Posterior cingulate gyrus (tissue), 11 donors: Measurements from ENCODE around the gene EXOC3L4.
"Not testable (repeated sequence)": the region's sequence is repeated elsewhere in the genome, so short reads cannot be mapped to it uniquely, and the experiment has no call there.

ENCODE experiments used
- DNase-seq, 10 donors: peaks; one replicate each; pipeline versions ENCODE4 v3.0.0 to v3.0.0-alpha.2; 2020 to 2021; ENCODE audit warnings: mixed read lengths in 3 of 10
- intact Hi-C: fragments of 100-400 bp; cut with DNase I; formaldehyde crosslinking; loops from one replicate; pipeline ENCODE4 v1.15.1; 2023

Gene EXOC3L4

GRCh38 chr14:103102689-103103260 lies 8.2 kb downstream of the EXOC3L4 start:
- peak in 1 of 10 donors; percentile 70 for DNase-seq
- intact Hi-C loops, result no loop called here

GRCh38 chr14:103103461-103104388 lies 9.2 kb downstream of the EXOC3L4 start:
- intact Hi-C loops, result loop anchor here (2.0 kb wide), 1 partner anchor 81 kb away; no protein-coding TSS in a partner anchor
- peak in 2 of 10 donors; percentile 72 to 84 for DNase-seq

DNA sequence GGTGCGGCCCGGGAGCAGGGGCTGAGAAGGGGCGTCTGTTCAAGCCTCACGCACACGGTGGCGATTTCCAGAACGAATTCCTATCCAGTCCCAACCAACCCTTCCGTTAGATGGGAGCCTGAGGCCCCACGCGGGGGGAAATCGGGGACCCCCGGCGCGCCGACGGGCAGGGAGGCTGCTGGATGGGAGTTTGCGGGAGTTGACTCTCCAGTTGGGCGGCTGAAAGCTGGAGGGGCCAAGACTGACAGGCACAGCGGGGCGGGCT lies 9.8 kb downstream of the EXOC3L4 start:
- no peak for DNase-seq
- intact Hi-C loops, result loop anchor here (2.0 kb wide), 1 partner anchor 80 kb away; no protein-coding TSS in a partner anchor

DNA sequence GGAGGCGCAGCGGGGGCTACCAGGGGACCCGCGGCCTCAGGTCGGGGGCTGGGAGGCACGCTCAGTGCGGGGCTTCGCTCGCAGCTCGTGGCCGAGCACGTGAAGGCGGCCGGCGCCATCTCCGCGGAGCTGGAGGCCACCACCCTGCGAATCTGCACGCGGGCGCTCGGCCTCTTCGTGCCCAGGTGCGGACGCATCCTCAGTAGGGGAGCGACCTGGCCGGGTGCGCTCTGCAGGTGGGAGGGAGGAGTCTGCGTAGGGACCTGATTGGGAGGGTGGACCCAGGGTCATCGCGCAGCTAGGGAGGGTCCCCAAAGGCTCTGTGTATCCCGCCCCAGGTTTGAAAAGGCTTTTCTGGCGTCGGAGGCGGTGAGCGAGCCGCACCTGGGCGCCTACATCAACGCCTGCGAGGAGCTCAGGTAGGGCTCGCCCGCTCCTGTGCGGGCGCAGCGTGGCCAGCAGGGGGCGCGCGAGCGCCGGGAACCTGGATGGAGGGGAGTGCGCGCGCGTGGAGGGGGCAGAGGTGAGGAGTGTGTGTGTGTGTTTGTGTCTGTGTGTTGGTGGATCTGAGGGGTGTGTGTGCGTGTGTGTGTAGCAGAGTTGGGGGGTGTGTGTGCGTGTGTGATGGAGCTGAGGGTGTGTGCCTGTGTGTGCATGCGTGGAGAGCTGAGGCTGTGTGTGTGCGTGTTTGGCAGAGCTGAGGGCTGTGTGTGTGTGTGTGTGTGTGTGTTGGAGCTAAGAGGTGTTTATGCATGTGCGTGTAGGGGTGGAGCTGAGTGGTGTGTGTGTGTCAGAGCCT lies 10.3 kb downstream of the EXOC3L4 start:
- DNase-seq, result peak in 9 of 10 donors; percentile 49 to 94 (median 69)
- intact Hi-C loops, result loop anchor here (1.0 to 2.0 kb wide), 2 partner anchors 80 to 188 kb away; no protein-coding TSS in a partner anchor

DNA sequence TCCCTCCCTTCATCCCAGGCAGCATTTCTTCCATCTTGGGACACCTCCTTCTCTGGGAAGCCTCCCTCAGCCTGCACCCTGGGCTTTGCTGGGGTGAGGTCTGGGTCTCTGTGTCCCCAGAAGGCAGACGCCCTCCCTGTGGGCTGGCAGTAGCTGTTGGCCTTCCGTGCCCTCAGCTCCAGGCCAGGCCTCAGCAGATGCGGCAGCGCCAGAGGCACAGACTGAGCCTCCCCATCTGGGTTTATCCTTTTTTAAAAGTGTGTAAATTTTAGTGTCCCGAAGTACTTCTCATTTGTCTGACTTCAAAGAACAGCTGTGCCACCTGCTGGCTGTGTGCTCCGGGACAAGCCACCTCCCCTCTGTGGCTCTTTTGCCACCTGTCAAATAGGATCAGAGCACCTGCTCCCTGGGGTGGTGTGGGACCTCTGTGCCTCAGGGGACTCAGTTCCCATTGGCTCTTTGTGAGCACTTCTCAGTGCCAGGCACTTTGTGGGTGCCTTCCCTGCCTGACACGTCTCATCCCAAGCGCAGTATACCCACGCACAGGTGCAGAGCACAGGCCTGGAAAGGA lies 11.1 kb downstream of the EXOC3L4 start:
- intact Hi-C loops, result loop anchor here (1.0 to 2.0 kb wide), 2 partner anchors 79 to 188 kb away; no protein-coding TSS in a partner anchor
- DNase-seq, result peak in 1 of 10 donors; percentile 59

DNA sequence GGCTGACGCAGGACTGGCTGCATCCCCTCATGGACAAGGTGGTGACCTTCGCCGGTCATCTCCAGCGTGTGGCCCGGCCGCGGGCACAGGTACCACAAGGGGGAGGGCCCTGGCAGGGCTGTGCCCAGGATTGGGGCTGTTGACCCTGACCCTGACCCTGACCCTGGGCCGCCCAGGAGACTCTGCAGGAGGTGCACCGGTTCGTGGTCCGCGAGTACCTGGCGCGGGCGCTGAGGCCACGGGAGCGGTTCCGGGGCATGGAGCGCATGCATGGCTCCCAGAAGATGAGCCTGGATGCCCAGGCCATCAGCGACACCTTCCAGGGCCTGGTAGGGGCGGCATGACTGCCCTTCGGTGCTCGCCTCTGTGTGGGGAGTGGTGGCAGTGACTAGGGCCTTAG lies 12.9 kb downstream of the EXOC3L4 start:
- intact Hi-C loops, result no loop called here
- DNase-seq, result no peak

DNA sequence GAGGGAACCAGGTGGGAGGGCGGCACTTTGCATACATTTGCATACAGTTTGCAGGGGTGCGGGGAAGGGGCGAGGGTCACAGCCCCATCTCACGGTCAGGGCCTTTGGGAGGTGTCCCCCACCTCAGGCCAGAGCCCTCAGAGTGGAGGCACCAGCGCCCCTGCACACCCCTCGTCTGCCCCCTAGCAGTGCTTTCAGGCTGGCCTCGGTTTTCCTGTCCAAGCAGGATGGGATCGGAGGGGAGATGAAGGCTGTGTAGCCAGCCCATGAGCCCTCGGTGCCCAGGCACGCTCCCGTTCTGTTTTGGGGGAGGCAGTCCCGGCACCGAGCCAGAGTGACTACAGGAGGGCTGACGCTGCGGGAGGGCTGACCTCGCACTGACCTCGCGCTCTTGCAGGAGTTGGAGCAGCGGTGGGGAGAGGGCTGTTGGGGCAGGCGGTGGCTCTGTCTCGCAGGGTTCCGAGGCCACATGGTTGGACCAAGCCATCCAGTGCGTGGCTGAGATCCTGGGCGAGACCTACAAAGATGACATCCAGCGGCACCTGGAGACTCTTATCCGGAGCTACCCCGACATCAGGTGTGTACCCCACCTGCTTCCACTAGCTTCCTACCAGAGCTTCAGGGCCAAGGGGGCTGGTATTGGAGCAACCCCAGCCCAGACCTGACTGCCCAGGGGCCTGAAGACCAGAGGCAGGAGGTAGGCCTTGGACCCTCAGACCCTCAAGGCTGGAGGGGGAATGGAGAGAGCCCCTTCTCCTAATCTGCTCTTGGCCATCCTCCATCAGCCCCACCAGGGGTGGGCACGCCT lies 13.6 kb downstream of the EXOC3L4 start:
- no peak for DNase-seq
- intact Hi-C loops, result no loop called here

DNA sequence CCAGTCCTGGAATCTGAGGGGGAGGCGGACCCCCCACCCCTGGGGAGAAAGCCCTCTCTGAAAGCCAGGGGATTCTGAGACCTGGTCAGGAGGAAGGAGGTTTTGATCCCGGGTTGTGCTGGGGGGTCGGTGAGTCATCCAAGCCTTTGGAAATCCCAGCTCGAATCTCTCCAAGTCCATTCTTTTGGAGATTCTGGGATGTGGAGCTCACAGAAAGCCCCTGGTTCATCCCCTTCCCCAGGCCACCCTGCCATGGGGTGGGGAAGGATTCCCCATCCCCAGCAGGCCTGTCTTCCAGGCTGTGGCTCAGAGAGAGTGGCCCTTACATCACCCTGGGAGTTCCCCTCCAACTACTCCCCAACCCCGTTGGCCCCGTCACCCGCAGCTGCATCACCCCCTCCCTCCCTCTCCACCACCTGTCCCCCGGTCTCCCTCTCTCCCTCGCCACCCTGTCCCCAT lies 14.3 kb downstream of the EXOC3L4 start:
- DNase-seq, result no peak
- intact Hi-C loops, result no loop called here

GRCh38 chr14:103109535-103110441 lies 15.3 kb downstream of the EXOC3L4 start:
- no peak for DNase-seq
- intact Hi-C loops, result no loop called here

- DNase-seq, result no peak
- intact Hi-C loops, result no loop called here
Observed at GRCh38 chr14:103110681-103111231, 16.2 kb downstream of the EXOC3L4 start.

DNA sequence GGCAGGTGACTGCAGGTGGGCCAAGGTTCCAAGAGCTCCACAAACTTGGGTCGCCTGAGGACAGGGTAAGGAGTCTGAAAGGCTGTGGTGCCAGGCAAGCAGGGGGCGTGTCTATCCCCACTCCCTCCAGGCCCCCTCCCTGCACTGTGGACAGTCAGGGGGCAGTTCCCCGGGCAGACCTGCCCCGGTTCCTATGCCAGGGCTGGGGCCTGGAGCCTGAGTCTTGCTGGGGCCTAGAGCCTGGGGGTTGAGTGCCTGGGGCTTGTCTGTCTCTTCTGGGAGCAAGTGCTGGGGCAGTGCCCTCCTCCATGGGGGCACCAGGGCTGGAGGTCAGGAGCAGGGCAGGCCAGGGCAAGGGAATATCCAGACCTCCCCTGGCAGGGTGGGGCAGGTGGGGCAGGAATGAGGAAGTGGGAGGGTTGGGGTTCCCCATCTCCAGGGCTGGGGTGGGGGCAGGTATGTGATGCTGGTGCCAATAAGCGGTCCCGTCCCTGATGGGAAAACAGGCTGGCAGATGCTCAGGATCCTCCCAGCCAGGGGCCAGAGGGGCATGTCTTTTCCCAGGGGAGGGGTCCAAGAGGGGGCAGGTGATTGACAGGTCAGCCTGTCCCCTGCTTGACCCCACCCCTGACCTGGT lies 16.8 kb downstream of the EXOC3L4 start:
- intact Hi-C loops, result no loop called here
- DNase-seq, result no peak

GRCh38 chr14:103112400-103113243 lies 18.1 kb downstream of the EXOC3L4 start:
- no peak for DNase-seq
- intact Hi-C loops, result no loop called here

DNA sequence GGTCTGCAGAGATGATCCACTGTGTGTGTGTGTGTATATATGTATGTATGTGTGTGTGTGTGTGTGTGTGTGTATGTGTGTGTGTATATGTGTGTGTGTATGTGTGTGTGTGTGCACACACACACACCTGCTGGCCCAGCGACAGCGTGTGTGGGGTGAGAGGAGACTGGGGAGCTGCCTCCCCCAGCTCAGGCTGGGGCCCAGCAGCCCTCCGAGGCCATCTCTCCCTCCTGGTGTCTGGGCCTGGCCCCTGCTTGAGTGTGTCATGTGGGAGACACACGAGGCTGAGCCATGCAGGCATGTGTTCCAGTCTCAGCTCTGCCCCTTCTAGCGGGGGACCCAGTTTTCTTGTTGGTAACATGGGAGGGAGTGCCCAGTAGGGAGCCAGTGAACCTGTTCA lies 18.8 kb downstream of the EXOC3L4 start:
- intact Hi-C loops, result no loop called here
- DNase-seq, result no peak

DNA sequence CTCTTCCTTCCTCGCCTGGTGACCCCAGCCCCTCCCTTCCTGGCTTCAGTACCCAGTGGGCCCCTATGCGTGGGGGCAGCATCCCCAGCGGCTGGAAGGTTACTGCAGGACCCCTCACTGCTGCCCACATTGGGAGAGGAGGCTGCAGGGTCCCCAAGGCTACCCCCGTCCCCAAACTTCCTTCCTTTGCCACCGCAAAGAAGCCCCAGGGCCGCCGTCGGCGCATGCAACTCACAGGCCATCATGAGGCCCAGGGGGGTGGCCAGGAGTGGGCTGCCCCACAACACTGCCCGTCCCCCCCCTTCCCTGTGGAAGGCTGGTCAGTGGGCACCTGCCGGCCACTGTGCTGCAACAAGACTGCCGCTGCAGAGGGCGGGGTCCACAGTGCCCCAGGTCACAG lies 19.2 kb downstream of the EXOC3L4 start:
- DNase-seq, result no peak
- intact Hi-C loops, result no loop called here

DNA sequence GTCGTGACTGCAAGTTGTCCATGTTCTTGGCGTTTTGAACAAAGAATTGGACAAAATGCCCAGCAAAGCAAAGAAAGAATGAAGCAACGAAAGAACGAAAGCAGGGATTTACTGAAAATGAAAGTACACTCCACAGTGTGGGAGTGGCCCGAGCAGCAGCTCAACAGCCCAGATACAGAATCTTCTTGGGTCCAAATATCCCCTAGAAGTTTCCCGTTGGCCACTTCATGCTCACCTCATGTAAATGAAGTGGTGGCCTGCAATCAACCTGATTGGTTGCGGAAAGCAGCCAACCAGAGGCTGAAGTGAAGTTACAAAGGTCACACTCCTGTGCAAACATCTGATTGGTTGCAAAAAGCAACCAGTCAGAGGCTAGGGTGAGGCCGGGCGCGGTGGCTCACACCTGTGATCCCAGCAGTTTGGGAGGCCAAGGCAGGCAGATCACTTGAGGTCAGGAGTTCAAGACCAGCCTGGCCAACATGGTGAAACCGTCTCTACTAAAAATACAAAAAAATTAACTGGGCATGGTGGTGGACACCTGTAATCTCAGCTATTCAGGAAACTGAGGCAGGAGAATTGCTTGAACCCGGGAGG lies 20.7 kb downstream of the EXOC3L4 start:
- intact Hi-C loops, DNase-seq: not testable (repeated sequence)

DNA sequence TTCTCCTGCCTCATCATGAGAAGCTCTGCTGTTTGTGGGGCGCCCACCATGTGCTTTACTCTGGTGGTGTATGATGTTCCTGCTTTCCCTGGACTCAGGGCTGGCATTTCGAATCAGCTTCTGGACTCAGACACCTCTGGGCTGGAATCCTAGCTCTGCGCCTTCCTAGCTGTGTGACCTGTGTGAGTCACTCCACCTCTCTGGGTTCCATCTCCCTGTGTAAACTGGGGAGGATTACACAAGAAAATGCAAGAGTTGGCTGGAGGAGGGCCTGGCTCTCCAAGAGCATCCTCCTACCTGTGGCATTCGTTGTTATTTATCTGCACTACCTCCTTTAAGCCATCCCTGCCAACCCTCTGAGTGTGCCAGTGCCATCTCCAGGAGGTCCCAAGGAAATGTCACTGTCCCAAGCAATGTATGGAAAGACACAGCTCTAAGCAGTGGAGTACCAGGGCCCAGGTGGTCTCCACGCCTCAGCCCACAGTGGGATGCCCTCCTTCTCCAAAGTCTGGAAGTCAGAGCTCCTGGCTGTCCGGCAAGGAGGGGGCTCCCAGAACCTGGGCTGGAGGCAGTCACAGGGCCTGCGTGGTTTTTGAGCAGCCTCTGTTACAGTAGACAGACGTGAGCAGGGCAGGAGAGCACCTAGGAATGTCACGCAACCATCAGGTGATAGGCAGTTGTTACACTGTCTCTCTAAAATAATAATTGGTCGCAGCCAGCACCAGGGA lies 21.5 kb downstream of the EXOC3L4 start:
- no peak for DNase-seq
- intact Hi-C loops, result no loop called here
